D341Med (cell line): ENCODE data around the gene FKBP11.
A peak's percentile ranks its signal among the peaks of the same experiment; 100 is the strongest.

Source experiments
- DNase-seq: peaks from one replicate; pipeline ENCODE4 v3.0.0; 2012; ENCODE audit warnings: low spot score

The FKBP11 gene

DNA sequence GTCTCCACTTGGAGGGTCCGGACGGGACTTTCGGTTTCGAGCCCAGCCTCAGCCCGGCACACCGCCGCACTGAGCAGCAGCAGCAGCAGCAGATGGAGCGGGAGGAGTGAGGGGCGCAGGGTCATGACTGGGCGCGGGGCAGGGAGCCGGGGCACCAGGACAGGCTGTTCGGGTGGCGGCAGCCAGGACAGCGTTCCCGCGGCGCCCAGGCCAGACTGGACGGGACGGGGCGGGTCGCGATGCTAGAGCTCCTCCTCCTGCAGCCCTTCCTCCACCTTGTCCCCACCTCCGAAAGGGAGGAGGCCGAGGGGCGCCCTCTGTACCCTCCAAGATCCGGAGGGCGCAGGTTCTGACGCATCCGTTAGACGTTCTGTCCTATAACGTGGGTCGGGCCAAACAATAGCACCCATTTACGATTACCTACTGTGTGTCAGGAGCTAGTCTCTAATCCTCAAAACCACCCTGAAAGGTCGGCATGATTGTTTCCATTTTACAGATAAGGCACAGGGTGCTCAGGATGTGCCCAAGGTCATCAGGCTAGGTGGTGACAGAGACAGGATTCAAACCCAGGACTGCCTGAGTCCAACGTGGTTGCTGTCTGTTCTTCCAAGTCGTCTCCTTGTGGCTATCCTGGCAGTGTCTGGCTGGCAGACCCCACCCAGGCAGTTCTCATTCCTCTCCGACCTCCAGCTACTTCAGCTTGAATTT is at the start of gene FKBP11:
TSS of gene FKBP11 (minus strand) at position 189 of the 708 bp plus-strand sequence. CDS start at position 125, 64 bp downstream.
- DNase-seq = peak; percentile 72

DNA sequence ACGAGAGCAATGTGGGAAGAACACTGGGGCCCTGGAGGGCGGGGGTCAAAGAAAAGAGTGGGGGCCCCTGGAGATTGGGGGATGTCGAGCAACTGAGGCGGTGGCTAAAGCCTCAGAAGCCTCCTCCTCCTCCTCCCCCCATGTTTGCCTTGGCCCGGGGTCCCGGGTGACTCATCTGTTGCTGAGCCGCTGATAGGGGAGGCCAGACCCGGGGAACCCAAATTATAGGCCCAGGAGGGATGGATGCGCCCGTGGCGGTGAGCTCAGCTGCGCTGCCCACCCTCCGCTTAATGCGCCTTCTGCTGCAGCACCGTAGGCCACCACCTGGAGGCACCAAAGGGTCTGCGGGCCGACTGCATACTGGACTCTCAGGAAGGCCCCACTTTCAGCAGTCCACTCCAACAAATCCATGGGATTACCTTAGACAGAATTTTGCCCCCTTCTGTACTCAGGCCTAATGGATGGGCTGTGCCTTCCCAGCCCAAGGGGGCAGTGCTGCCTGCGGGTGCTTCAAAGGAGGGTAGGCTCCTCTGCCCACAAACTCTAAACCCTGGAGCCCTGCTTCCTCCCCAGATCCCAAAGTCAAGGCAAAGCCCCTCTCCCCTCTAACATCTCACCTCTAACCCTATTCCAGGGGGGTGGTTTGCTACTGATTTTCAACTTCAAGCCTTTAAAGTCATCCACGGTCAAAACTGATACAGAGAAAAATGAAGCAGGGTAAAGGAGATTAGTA is 48.8 kb upstream of the FKBP11 start:
- peak; percentile 70 for DNase-seq

DNA sequence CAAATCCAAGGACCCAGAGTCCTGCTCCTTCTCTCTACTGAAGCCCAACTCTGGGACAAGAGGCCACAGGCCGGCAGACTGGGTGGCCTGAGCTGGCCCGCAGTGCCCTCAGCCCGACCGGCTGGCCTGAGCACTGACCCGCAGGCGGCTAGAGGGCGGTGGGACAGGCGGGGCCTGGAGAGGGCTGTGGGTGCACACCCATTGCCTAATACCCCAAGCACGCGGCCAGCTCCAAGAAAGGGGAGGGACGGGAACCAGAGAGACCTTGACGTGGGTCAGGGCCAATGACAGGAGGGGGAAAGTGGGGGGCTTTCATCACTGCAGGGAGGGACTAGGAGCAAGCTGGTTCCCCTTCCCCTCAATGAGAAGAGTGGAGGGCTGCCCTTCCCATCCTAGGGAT is 48.2 kb upstream of the FKBP11 start:
- no peak for DNase-seq

DNA sequence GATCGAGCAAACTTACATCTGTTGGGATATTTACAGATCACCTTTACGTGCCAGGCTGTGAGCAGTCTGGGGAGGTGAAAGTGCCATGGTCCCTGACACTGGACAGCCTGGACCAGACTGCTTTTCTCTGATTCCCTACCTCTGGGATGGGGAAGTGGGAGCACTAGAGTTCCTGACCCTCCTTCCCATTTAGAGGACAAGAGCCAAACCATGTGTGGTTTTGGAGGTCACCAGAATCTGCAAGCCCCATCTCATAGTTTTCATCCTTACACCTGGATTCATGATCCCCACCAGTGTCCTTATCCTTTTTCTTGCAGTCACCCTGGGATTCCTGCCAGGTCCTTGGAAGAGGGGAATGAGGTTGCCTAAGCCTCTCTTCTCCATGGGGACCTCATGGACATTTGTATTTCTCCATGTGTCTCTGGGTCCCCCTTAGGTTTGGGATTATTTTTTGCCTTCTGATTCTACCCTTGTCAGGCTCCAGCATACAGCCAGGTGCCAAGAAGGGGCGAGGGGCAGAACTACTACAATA is 47.7 kb upstream of the FKBP11 start:
- no peak for DNase-seq

DNA sequence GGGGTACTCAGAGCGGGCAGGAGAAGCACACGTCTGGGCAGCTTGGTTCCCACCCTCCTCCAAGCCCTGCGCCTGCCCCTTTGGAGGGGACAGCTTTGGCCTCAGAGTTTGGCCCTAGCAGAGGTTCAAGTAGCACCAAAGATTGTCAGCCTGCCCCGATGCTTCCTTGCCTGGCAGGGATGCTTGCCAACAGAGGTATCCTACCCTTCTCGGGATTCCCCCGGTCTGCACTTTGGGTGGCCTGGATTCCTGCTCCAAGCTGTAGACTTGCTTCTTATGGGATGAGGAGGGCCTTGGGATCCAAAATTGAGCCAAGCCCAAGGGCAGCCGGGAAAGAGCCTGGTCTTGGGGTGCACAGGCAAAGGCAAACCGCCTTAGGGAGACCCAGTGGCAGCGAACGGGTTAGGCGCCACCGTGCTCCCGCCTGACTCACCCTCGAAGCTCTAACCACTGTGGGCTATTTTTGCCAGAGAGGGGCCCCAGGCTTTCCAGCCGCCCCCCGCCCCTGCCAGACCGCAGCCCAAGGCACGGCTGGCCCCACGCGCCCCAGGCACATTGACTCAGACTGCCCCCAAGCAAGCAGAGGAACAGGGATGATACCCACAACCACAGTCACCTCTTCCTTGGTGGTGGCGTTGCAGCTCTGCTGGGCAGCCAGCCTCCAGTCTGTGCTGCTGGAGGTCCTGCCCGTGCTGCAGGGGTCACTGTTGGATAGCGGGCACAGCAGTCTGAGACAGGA is 47.1 kb upstream of the FKBP11 start:
- DNase-seq = no peak

DNA sequence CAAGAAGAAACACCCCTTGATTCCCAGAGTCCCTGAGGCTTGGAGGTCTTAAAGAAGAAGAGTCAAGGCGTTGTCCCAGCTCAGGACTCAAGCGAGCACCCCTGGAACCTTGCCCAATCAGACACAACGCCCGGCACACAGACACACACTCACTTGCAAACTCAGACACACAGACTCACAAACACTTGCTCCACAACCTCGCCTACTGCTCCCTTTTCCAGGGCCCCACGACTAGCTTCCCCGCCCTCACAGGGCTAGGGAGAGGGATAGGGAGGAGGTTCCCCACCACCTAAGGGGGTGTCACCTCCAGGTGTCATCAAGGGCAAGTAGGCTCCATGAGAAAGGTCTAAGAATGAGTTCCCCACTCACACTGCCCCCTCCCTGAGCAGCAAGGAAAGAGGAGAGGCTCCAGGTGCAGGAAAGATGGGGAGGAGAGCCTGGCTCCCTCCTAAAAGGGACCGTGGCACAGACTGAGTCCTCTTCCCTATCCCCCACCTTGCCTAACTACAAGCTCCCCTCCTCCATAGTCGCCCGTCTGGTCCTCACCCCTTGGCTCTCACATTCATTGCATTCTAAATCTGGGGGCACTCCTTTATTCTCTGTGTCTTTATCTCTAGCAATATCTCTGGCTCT is 45.5 kb upstream of the FKBP11 start:
- DNase-seq = no peak

DNA sequence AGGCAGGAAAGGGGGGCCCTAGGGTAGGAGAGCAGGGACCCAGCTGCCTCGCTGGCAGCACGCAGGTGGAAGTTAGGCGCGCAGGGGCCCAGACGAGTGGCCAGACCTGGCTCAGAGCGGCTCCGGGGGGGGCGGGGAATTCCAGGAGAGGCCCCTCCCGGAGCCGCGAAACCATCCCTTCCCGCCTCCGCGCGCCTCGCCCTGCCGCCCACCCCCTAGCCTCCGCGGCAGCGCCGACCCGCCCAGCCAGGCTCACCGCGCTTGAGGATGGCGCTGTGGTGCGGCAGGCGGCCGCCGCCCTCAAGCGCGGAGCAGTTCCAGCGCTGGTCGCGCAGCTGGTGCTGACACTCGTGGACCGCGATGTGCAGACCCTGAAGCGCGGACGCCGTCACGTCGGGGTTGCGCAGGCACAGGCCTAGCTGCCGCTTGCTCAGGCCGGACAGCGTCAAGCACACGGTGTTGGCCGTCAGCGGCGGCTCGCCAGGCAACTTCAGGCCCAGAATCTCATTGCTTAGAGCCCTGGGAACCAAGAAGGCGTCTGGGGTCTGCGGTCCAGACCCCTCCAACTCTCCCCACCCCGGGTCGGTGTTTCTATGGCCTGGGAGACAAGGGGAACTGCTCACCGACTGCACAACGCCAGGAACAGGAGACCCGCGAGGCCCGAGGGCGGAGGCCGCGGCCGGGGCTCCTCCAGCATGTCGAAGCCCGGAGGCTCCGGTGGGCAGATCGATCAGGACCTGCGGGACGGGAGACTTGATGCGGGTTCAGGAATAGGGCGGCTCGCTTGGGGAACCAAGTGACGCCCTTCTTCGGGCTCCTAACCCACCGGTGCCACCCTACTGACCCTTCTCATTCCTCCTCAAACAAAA is 44.8 kb upstream of the FKBP11 start:
- peak; percentile 61 for DNase-seq

DNA sequence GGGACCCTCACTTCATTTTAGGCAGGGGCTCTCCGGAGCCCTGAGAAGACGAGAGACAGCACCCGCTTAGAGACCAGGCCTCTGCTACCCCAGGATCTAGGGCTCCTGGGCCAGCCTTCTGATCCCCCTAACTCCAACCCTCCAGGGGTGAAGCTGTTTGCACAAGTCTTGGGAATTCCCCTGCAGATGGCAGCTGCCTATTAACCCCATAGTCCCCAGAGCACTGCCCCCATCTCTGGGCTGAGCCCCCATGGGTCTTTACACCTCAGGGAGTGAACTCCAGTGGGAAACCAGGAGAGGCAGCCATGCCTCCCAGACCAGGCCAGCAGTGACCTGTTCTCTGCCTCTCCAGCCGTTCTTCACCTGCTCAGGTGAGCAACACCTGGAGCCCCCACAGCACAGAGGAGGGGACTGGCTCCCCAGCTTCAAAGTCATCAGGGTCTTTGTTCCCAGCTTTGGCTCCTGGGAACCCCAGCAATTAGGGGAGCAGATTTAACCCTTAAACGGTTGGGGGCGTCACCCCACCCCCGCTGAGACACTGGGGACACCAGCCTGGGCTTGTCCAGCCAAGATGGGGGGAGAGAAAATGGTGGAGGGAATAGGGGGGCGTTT is 44.0 kb upstream of the FKBP11 start:
- DNase-seq = no peak

DNA sequence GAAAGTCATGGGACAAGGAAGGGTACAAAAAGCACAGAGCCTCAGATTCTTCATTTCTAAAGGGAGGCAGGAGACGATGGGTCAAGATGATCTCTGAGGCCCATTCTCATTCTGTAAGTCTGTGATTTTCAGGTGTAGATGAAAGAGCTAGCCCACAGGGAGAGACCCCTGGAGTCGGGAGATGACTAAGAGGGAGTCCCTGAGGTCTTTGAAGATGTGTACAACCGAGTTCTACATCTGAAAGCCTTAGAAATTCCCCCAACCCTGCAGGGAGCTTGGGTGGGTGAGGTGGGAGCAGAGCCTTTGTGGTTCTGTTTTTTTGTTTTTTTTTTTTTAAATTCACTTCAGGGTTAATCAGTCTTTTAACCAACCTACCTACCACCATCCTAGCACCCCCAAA is 43.2 kb upstream of the FKBP11 start:
- DNase-seq = no peak

DNA sequence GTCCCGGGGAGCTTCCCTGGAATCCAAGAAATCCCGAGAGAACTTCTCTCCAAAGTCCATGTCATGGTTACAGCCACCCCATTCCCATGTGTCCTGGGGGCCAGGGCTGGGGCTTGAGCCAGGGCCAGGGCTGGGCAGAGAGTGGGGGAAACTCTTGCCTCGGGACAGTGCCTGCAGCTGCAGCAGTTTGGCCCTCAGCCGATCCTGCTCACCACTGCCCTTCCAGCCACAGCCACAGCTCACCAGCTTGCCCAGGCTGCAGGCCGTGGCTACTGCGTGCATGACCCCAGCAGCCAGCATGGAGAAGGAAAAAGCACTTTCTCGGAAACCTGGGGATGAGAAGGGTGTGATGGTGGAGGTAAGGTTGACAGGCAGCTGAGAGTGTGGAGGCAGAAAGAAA is 42.7 kb upstream of the FKBP11 start:
- DNase-seq = no peak

DNA sequence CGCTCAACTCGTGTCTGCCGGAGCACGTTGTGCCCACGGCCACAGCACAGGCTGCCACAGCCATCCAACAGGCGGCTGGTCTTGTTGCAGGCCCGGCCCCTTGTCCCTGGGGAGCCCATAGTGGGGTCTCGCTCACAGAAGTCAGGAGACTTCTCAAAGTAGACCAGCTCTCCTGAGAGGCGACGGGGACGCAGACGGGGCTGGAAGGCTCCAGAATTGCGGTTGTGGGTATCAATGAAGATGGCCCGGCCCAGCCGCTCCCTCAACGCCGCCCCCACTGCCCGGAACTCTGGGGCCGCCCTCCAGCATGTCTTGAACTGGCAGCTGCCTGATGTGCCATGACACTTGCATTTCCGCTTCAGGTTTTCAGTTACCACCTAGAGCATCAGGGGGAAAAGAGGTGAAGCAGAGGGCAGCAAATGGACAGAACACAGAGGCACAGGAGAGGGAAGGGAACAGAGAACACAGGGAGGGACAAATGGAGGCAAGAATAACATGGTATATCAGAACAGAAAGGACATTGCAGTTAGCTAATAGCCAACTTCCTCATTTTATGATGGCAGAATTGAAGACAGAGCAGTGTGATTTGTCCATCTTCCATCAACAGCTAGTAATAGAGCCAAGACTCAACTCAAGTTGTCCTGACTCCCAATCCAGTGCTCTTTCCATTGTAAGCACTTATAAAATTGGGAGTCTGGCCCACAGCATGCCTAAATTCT is 41.0 kb upstream of the FKBP11 start:
- DNase-seq = no peak

DNA sequence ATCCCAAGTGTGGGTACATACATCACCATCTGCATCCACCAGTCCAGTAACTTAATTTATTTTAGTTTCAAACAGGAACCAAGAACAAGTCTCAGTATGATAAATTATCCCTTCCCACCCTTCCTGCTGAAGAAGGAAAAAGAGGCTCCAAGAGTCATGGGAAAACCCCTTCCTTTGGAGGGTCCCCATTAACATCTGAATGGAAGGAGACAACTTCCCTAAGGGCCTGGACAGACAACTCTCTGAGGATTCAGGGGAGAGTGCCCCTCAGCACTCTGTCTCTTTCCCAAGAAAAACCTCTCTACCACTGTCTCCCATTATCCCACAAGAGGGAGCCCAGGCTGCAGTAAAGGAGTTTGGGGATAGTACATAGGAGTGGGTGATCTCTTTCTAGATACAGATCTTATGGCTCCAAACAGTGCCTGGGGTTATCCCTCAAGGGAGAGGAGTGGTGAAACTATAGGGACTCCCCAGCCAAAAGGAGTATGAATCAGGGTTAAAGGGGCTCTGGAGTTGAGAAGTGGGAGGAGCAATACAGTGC is 40.1 kb upstream of the FKBP11 start:
- DNase-seq = peak; percentile 50

DNA sequence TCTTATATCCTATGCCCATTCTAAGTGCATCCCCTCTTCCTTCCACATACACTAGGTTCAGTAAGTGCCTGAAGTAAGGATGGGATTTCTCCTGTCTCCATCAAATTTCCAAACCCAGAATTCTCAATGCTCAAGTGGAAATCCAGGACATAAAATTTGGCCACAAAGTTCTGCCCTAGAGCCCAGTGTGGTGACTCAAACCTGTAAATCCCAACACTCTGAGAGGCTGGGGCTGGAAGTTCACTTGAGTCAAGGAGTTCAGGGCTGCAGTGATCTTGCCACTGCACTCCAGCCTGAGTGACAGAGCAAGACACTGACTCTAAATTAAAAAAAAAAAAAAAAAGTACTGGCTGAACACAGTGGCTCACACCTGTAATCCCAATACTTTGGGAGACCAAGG is 36.5 kb upstream of the FKBP11 start:
- no peak for DNase-seq

DNA sequence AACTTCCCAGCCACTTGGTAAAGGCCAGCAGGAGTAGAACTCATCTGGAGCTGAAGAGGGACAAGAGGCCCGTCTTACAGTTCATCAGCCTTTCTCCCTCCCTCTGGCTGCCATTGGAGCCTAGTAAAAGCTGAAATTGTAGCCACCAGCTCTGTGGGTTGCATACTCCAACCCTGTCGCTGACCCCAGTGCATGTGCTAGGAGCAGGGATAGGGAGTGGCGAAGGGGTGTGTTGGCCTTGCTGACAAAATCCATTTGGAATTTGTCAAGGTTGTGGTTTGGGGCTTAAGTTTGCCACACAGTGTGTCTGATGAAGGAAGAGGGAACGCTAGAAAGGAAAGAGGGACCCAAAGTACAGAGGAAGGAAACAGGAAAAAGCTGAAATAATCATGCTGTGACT is 36.0 kb upstream of the FKBP11 start:
- no peak for DNase-seq

DNA sequence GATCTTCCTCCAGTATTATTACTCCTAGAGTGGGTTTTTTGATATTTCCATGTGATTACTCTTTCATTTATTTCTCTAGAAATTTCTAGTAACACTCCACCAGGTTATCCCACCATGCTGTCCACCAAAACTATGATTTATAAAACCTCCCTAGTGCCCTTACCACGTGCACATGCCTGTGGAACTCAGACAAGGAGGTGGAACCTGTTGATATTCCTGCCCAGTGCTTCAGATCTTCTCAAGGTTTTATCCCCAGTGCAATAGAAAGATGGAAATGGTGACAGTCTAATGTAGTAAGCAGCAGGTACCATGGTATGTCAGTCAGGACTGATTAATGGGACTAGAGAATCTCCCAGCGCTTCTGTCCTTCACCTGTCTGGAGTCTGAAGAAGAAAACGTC is 35.5 kb upstream of the FKBP11 start:
- no peak for DNase-seq

DNA sequence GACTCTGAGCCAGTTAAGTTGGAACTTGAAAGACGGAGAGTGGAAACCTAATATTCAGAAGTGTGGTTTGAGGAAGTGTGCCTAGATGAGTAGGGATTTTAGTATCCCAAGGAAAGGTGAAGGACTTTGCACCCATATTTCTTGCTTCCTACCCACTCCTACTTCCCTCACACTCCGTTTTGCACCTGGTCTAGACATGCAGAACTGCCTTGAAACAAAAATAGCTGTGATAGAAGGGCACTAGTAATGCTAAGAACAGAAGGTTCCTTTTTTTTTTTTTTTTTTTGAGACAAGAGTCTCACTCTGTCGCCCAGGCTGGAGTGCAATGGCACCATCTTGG is 32.7 kb upstream of the FKBP11 start:
- DNase-seq = no peak

DNA sequence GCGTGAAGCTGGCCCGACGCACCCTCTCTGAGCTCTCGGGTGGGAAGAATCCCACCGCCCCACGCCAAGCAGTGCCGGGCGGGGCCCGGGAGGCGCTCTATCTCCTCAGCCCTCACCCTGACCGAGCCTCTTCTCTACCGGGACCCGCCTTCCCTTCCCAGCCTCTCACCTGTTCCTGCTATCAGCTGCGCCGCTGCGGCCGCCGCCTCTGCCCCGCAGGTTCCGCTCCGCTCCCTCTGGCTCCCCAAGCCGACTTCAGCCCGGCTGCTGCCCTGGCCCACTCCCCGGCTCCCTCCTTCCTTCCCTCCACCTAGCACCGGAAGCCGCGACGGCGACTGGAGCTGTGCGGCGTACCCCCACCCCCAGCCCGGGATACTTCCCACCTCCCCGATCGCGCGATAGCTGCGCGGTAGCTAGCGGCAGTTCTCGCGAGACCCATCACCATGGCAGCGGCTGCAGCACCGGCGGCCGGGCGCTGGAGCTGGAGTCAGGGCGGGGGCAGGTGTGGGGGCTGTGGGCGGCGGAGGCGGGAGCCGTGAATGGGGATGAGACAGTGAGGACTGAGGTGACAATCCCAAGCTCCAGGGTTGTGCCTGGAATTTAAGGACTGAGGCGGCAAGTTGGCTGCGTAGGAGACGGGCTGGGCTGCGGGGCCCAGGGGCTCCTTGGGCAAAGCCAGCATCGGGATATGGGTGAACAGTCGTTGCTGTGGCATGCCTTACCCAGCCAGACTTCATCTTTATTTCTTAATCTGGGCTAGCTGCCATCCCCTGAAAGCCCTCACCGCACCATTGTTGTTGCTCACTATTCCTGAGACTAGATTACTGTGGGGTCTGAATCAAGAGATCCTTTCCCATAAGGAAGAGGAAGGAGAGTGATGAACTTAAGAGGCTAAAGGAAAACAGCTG is 32.1 kb upstream of the FKBP11 start, which contains the start of gene ARF3:
TSS of gene ARF3 (minus strand) at position 347 of the 908 bp plus-strand sequence. CDS start 16,392 bp downstream, outside the sequence.
- peak; percentile 98 for DNase-seq

DNA sequence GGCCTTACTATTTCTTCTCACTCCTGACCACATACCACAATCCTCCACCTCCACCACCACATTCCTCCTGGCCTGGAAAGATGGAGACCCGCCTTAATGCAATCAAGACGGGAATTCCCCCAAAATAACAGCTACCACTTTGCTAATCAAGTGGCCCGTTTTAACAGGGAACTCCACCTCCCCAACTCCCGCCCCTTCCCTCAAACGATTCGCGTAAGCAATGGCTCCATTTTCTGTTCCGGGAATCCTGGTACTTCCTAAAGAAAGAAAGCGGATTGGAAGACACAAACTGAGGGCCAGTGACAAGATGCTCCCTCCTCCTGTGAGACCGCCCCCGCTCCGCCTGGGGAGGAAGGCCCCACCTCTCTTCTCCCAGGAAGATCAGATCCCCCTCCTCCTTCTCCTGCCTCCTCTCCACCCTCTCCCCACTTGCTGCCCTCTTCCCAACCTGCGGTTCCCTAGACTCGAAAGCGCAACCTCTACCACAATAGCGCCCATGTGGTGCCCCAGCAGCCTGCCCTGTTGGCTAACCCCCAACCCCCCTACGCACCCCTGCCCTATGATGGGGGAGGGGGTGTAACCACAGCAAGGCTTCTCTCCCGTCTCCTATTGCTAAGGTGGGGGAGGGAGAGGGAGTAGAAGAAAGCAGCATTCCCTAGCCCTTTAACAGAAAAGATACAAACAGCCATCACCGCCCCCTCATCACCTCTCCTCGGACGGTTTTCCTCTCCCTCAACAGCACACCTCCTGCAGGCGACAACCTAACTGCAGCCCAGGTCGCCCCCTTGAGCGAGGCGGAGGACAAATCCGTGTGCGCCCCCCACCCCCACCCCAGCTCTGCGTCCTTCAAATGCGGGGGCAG is 31.2 kb upstream of the FKBP11 start:
- DNase-seq = peak; percentile 90
